GM19397 (cell line): ENCODE measurements around the gene SGCD.

Experiments used
- ATAC-seq: cut with Tn5 transposase; IDR thresholded peaks from one replicate; pipeline ENCODE4 v1.9.1; 2021; ENCODE audit warnings: mild to moderate bottlenecking, moderate library complexity; ENCODE audit not compliant: unreplicated experiment

SGCD gene

DNA sequence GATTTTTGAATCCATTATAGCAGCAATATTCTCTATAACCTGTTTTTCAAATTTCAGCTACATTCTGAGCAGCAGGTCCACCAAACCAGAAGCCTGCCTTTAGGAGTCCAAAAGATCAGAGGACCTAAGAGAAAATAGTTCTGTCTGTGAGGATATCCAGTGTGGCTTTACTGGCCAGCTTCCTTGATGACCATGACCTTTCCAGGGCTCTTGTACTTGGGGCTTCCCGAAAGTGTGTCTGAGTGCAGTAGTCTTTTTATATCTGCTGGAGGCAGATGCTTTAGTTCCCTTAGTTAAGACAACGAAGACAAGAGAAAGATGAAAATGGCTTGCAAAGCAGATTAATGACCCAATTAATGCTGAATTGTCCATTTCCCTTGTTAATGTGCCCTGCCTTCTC is 72.4 kb downstream of the SGCD start:
- no peak for ATAC-seq

DNA sequence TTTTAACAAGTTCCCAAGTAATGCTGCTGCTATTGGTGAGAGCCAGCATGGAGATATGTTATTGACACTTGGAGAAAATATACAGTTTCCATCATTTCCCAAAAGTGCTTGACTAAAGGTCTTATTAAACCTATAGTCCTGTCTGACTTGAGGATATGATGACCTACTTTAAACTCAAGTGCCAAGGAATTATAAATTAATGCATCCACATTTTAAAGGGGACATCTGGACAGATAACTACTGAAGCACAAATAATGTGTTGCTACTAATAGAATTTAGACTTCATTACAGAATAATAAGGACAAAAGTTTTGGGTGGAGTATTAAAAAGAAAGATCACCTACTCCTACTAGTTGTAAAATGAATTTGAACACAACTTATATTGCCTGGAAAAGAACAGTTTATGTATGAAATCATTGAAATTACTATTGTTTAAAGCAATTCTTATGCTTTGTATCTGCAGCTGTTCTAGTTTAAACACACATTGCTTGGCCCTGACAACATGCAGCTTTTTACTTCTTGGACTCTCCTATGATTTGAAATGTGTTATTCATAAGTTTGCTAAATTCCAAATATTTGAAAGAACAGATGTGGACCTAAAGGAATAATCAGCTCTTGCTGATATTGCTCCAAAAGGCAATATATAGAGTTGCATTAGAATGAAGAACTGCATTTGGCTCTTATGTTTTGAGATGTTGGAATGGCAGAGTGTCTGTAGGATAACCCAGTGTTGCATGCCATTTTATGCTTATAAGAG is 73.4 kb downstream of the SGCD start:
- no peak for ATAC-seq

DNA sequence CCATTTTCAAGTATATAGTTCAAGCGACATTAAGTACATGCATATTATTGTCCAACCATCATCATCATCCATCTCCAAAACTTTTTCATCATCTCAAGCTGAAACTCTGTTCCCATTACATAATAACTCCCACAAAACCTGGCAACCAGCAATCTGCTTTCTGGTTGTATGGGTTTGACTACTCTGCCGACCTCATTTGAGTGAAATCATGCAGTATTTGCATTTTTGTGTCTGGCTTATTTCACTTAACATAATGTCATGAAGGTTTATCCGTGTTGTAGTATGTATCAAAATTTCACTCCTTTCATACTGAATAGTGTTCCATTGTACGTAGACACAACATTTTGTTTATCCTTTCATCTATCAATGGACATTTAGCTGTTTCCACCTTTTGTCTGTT is 74.8 kb downstream of the SGCD start:
- peak; percentile 3 for ATAC-seq

DNA sequence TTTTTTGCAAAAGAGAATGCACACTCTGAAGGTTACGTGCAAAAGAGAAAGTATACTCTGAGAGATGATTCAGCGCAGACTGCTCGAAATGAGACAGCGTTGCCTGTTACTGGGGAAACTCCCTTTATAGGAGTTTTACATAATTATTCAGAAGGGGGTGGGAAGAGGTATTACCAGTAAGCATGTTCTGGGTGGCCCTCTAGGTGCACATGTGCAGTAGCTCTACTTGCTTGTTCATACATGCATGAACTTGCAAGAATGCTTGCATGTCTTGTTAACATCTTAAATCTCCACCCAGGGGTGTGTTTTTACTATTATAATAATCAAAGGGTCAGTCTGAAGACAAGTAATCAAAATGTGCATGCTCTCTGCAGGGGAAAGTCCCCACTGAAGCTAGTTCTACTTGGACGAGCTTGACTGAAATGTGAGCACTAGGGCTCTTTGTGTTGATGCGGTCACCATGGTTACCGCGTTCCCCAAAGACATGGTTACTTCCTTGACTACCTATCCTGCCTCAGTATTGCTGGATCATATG is 75.5 kb downstream of the SGCD start:
- ATAC-seq: peak; percentile 97

DNA sequence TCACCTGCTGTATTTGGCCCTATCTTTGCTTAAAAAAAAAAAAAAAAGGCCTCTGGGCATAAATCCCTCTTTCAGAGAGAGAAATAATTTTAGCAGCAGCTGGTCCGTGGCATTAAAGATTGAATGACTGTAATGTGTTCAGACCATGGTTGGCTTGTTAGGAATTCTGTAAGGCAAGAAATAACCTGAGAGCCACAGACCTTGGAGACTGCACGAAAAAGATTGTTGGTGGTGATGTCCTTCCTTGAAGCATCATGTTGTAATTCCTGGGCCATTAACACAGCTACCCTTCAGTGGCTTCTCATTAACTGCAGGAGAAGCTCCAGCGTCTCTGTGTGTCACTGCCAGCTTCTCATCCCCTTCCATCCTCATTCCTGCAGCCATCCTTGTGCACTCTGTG is 79.0 kb downstream of the SGCD start:
- ATAC-seq: no peak

DNA sequence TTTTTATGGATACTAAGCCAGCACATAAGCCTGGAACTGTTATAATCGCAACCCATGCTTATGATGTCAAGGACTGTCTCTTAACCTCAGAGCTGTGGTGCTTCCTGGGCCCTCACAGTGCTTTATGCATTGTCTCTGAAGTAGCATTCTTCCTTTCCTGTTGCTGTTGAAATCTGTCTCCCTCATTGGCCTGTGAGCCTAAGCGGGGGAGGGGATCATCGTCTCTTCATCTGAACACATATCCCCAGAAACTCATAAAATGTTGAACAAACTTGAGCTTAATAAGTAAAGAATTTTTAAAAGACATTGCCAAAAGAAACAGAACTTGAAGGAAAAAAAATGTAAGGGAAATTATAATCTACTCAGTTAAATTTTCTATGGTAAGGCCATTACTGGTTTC is 80.3 kb downstream of the SGCD start:
- no peak for ATAC-seq

DNA sequence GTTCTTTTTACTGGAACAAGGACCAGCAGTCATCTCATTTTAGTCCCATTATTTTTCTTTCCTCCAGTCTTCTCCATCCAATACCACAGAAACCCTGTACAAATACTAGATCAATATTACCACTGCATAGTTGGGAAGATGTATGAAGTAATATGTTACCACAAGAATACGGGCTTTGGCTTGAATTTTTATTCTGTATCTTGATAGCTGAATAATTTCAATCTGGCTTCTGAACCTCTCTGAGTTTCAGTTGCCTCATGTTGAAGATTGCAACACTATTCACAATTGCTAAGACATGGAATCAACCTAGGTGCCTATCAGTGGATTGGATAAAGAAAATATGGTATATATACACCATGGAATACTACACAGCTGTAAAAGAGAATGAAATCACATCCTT is 82.9 kb downstream of the SGCD start:
- no peak for ATAC-seq

DNA sequence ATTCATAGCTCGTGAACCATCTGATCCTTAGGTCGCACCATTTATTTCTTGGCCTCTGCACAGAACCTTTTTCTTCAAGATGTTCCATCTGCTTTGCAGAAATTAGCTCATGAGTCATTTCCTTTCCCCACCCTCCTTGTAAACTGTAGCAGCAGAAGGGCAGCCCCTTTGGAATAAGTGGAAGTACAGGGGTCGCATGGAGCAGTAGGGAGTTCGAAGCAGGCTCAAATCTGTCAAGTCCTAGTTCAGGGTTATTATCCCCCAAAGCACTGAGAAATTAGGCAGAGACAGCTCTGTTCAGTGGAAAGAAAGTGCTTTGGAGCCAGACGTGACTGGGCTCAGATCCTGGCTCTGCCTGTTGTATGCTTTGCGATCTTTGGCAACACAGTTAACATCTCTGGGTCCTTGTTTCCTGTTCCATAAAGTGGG is 84.2 kb downstream of the SGCD start:
- no peak for ATAC-seq

DNA sequence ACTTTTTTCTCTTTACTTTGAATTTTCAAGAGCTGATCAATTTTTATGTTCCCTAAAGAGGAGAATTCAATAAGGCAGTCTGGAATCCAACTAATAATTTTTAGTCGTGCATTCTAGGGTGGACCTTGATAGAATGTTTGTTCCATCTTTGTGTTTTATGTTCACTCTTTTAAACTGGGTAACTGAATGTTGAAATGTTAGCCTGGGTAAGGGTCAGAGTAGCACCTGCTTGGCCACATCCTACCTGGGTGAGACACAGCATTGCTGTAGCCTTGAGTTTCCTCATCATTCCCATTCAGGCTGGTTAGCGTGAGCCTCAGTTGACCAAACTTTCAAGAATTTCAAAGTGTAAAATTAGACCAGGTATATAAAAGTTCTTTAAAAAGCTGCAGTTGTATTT is 85.0 kb downstream of the SGCD start:
- no peak for ATAC-seq

DNA sequence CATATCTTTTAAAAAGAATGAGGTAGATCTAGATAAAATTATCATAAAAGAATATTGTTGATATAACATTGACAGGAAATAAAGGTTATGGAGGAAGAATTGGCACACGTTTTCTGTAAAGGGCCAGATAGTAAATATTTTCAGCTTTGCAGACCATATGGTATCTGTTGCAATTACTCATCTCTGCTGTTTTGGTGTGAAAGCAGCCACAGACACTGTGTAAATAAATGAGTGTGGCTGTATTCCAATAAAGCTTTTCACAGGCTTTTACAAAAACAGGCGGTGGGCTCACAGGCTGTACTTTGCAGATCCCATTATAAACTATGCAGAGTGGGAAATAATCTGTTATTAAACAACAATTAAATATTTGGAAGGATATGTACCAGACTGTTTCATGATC is 87.4 kb downstream of the SGCD start:
- no peak for ATAC-seq

DNA sequence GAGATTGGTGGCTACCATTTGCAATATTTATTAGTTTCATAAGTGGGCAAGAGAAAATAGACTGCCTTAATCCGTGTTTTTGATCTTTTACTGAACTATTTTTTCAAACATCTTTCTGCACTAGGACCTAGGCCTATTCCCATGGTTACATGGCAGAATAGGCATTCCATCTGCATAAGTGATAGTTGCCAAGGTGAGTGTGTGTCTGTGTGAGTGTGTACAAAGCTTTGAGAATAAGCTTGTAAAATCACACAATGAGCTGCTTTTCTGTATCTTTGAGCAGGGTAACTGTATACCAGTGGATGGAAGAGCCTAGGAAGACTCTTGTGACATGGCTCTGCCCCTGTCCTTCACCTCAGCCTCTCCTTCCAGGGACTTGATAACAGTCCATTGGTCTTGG is 92.7 kb downstream of the SGCD start:
- no peak for ATAC-seq

DNA sequence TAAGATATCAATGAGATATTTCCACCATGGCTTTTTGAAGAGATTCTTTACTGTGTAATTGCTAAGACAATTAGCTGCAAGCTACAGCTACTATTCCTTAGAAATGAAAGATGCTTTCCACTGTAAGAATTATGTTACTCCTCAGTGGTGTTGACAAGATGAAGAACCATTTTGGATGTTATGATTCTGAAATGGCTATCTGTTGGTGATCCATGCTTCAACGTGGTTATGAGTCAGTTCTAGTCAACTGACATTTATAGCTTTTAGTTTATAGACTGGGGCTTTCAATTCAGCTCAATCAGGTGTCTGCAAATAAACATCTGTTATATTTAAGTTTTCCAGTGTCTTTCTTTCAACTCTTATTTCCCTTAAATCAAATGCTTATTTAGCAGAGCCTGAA is 93.7 kb downstream of the SGCD start:
- ATAC-seq: no peak

DNA sequence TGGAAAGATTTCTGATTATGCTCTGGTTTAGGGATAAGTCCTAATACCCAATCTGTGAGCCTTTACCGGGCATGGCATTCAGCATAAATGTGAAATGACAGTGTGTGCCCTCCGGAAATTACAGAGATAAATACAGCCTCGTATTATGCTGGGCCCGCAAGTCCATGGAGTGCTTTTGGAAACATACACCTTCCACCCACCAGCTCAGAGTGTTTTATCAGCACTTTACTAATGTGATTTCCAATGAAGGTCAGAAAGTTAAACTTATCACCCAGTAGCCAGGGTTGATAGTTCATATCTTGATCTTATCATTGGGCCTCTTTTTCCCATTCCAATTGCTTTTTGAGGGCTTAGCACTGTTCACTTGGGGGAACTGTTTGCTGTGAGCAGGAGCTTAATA is 94.8 kb downstream of the SGCD start:
- no peak for ATAC-seq

DNA sequence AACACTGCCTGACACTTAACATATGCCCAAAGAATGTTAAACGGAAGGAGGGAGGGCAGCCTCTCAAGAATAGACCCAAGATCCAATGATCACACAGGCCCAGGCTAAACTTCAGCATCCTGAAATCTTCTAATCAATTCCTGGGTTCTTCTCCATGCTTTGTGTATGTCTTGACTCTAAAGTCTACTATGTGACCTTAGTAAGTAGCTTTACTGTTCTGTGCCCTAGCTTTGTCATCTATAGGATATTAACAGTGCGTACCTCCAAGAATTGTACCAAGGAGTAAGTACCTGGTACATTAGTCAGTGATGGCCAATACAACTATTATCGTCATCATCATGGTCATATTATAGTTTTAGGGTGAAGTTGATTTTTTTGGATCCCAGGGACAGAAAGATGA is 96.6 kb downstream of the SGCD start:
- ATAC-seq: no peak

DNA sequence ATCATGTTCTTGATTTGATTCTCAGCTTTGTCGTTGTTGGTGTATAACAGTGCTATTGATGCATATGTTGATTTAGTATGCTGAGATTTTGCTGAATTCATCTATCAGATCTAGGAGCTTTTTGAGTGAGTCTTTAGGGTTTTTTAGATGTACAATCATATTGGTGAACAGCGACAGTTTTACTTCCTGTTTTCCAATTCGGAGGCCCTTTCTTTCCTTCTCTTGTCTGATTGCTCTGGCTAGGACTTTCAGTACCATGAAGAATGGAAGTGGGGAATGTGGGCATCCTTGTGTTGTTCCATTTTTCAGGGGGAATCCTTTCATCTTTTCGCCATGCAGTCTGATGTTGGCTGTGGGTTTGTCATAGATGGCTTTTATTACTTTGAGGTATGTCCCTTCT is 100.4 kb downstream of the SGCD start:
- no peak for ATAC-seq

DNA sequence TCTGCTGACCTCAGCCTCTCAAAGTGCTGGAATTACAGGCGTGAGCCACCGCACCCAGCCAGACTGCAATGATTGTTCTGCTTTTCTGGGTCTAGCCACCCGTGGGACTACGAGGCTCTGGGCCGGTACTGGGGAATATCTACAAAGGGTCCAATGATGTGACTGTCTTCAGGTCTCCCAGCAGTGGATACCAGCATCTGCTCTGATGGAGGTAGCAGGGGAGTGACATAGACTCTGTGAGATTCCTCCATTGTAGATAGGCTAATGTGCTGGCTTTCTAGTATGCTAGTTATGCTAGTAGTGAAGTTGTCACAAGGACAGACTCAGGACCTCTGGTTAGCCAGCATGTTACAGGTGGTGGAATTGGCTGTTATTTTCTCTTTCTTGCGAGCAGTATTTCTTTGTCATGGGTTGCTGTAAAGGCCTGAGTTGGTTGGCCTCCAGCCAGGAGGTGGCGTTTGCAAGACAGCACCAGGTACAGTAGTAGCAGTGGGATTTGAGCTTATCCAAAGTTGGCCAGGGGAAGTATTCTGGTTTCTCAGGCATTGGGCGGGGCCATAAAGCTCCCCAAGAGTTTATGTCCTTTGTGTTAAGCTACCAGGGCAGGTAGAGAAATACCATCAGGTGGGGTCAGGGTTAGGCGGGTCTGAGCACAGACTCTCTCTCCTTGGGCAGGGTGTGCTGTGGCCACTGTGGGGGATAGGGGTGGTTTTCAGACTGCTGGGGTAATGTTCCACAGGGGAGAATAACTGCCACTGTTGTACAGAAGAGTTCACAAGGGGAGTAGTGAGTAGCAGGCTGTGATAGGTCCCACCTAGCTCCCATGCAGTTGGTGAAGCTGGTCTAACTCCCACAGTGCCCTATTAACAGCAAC is 105.2 kb downstream of the SGCD start:
- ATAC-seq: no peak

DNA sequence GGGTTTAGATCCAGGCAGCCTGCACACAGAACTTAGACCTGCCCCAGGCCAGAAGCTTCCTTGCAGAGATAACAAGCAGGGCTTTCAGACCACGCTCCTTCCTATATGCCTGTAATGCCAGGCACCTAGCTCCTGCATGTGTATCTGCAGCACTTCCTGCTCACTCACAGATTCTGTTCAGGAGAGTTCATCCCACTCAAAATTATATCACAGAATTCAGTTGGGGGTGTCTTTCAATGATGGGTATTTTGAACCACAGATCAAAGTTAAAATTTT is 105.8 kb downstream of the SGCD start:
- ATAC-seq: no peak

DNA sequence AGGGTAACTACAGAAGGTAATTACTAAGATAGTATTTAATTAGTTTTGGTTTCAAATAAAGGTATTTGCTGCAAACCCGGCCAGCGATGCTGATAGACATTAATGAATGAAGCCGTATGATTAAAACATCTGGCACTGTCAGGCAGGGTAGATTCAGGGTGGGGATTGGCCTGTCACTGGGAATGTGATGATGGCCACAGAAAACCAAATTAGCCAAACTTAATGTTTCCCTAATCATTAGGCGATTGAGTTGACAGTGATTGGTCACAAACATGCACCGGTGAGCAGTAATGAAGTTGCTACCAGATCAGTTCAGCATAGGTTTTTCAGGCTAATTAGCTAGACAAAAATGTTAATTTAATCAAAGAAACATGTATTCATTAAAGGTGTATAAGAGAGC is 107.5 kb downstream of the SGCD start:
- no peak for ATAC-seq

DNA sequence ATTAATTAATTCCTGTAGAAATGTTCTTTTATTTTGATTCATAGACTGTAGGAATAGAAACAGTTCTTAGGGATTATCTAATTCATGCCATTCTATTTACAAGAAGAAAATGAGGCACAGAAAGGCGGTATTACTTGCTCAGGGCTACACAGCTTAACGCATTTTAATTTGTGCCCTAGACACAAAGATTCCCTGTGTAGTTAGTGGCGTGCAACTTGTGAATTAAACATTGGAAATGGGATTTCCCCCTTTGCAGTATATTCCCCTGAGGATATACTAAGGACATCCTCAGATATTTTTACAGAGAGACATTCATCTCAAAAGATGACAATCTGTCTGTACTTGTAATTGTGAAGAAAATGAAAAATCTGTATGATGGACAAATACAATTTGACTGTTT is 108.1 kb downstream of the SGCD start:
- ATAC-seq: no peak

DNA sequence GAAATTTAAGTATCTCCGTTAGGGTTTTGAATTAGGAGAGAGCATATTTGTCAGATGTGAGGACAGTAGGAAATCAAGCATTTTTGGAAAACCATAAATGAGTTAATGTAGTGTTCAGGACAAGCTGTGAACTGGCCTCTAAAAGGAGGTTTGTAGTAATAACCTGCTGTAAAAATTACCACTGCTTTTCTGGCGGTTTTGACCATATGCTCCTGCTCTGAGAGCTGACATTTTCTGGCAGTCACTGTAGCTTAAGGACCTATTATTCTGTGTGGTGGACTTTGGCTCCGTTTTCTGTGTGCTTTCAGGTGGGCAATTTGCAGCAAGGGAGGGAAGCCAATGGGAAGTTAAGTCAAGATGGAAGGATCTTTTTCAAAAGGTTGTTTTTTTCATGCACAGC is 111.1 kb downstream of the SGCD start:
- ATAC-seq: no peak

DNA sequence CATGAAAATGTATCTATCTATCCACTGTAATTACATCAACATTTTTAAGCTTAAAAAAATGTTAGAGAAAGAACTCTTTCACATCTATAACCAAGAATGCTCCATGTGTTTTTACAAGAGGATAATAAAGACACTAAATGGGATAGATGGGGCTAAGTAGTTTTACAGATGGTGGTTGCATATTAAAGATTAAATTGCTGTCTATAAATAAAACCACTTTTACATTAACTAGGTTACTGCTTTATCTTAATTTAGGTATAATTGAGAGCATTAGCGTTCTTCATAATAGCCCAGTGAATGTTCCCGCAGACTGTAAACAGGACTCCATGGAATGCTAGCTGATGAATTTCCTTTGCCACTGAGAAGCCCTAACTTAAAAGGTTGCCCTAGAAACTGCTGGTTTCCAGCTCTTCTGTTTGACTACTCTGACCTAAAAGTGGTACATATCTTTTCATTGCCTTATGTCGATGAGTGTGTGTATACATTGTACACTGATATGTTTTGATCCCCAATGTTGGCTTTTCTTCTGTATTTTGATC is 117.9 kb downstream of the SGCD start:
- ATAC-seq: no peak

DNA sequence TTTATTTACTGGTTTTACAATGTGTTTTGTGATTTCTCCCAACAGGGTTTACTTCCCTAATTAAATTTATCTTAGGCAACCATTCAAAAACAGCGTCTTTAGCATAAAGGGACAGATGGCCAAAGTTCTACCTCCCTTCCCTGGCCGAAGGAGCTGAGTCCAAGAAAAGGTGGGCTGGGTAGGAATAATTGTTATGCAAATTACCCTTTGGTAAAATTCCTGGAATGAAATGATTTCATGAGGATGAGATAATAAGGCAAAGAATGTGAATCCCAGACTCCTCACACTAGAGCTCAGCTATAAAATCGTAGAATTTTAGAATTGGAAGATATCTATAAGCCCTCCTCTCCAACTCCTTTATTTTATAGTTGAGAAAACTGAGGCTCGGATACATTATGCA is 119.6 kb downstream of the SGCD start:
- no peak for ATAC-seq
